Lung (tissue), 12 donors: Measurements from ENCODE around the gene ADAMTSL1. TPM values are rescaled to one million over a fixed set of nuclear protein-coding genes. Genes with fewer than 3 reads are reported as not detected.

Experiments used
- ATAC-seq: fragments of 200-7000 bp; cut with Tn5 transposase; one replicate; pipeline ENCODE4 v1.9.1; 2020; ENCODE audit warnings: moderate number of reproducible peaks; ENCODE audit not compliant: insufficient read depth, low FRiP score
- DNase-seq, 3 donors: peaks; one replicate each; pipeline ENCODE4 v3.0.0-alpha.2; 2013 to 2017
- H3K27ac ChIP-seq, 2 donors: one replicate each; pipeline ENCODE4 v1.5.1; 2013; ENCODE audit warnings: mild to moderate bottlenecking in 2 of 2, moderate library complexity in 2 of 2, control low read depth in 1 of 2, inconsistent platforms in 1 of 2, low read depth in 1 of 2, low read length in 1 of 2
- H3K27me3 ChIP-seq, 3 donors: one replicate each; pipeline ENCODE4 v1.5.1; 2013; ENCODE audit warnings: low read length in 2 of 3; ENCODE audit not compliant: control insufficient read depth in 3 of 3, insufficient read depth in 3 of 3
- H3K36me3 ChIP-seq, 4 donors: one replicate each; pipeline ENCODE4 v1.5.1; 2013; ENCODE audit warnings: low read length in 4 of 4, mild to moderate bottlenecking in 1 of 4, moderate library complexity in 1 of 4; ENCODE audit not compliant: control insufficient read depth in 4 of 4, insufficient read depth in 4 of 4
- H3K4me1 ChIP-seq, 5 donors: one replicate each; pipeline ENCODE4 v1.5.1; 2013; ENCODE audit warnings: low read length in 5 of 5, mild to moderate bottlenecking in 2 of 5, moderate library complexity in 1 of 5; ENCODE audit not compliant: control insufficient read depth in 5 of 5, insufficient read depth in 5 of 5
- H3K4me3 ChIP-seq: one replicate; pipeline ENCODE4 v1.5.1; 2013; ENCODE audit warnings: mild to moderate bottlenecking, control low read depth, moderate library complexity
- H3K9ac ChIP-seq, 2 donors: one replicate each; pipeline ENCODE4 v1.5.1; 2013; ENCODE audit warnings: low read length in 2 of 2, control low read depth in 1 of 2; ENCODE audit not compliant: insufficient read depth in 1 of 2
- H3K9me3 ChIP-seq, 4 donors: one replicate each; pipeline ENCODE4 v1.5.1; 2013; ENCODE audit warnings: low read length in 3 of 4, mild to moderate bottlenecking in 1 of 4, moderate library complexity in 1 of 4; ENCODE audit not compliant: control insufficient read depth in 4 of 4, insufficient read depth in 3 of 4
- CTCF ChIP-seq: IDR thresholded peaks from 2 replicates; pipeline ENCODE4 v1.5.1; 2012; ENCODE audit warnings: mild to moderate bottlenecking; ENCODE audit errors: control extremely low read depth, extremely low read depth
- WGBS, 2 donors: extraction: QIAGEN DNeasy Blood & Tissue Kit; methylation state at CpG; one replicate each; pipeline ENCODE4 v1.1.7; 2013; 5-methylcytosine and 5-hydroxymethylcytosine counted together
- polyA plus RNA-seq, 2 donors: library from polyadenylated mRNA; stranded (reverse); fragments of 200-250 nt; gene quantifications; one replicate each; pipeline ENCODE4 v1.2.1, GENCODE V29; 2013
- total RNA-seq, 2 donors: library from RNA; depleted of rRNA in 1 of 2; stranded (reverse); fragments of >200 nt in 1 of 2; gene quantifications; one replicate each; pipeline ENCODE4 v1.2.1, GENCODE V29; 2014 to 2021
- donor health status: control.
- donor health status: control.
- donor health status: Bipolar disorder and iron deficiency.
- donor health status: healthy.
- donor health status: DM: yes; HTN: yes; CAD: no.

The ADAMTSL1 gene
- total and polyA plus RNA-seq, 4 donors, result 0.25 to 36.2 (median 1.4) TPM

GRCh38 chr9:18910435-18910834 lies 436.5 kb downstream of the ADAMTSL1 start:
- no peaks in the 10 kb centered on the region for H3K36me3 ChIP-seq
- ATAC-seq (no peak), DNase-seq (no peak)
- no peak overlapping the region for H3K4me3 ChIP-seq
- WGBS, 2 donors, result 49 to 67% methylated on average over 2 of the region's 2 CpGs
- H3K4me1 ChIP-seq, result peaks cover 0 to 28% (median 11%) of the 10 kb centered on the region in 5 donors
- H3K9ac ChIP-seq, result no peak overlapping the region
- H3K27ac ChIP-seq, result no peak overlapping the region
- peaks cover 0 to 2% (median 0%) of the 10 kb centered on the region in 4 donors for H3K9me3 ChIP-seq
- H3K27me3 ChIP-seq, result no peaks in the 10 kb centered on the region
- no peak for TF ChIP-seq CTCF

GRCh38 chr9:18910916-18911315 lies 437.0 kb downstream of the ADAMTSL1 start:
- no peak for TF ChIP-seq CTCF
- H3K27ac ChIP-seq, result no peak overlapping the region
- DNase-seq (peak; percentile 65 to 88 (median 76)), ATAC-seq (no peak)
- WGBS, 2 donors, result 24 to 31% methylated on average over 6 of the region's 6 CpGs
- H3K36me3 ChIP-seq, result no peaks in the 10 kb centered on the region
- H3K9me3 ChIP-seq, result peaks cover 0 to 2% (median 0%) of the 10 kb centered on the region in 4 donors
- no peaks in the 10 kb centered on the region for H3K27me3 ChIP-seq
- no peak overlapping the region for H3K9ac ChIP-seq
- H3K4me1 ChIP-seq, result peaks cover 0 to 28% (median 11%) of the 10 kb centered on the region in 5 donors
- no peak overlapping the region for H3K4me3 ChIP-seq

GRCh38 chr9:18911714-18912342 lies 437.9 kb downstream of the ADAMTSL1 start:
- H3K9me3 ChIP-seq, result no peaks in the 10 kb centered on the region
- no peak overlapping the region for H3K4me3 ChIP-seq
- H3K4me1 ChIP-seq, result peaks cover 0 to 28% (median 11%) of the 10 kb centered on the region in 5 donors
- H3K9ac ChIP-seq, result no peak overlapping the region
- no peak overlapping the region for H3K27ac ChIP-seq
- no peaks in the 10 kb centered on the region for H3K36me3 ChIP-seq
- no peak for ATAC-seq
- DNase-seq, result peak in 1 of 3 donors; percentile 4
- TF ChIP-seq CTCF, result no peak
- no peaks in the 10 kb centered on the region for H3K27me3 ChIP-seq
- whole genome bisulfite sequencing, 2 donors, result 95 to 97% methylated on average over 9 of the region's 9 CpGs
